IMR-90 (cell line): ENCODE measurements around the gene DNAH5. TPM values are rescaled to one million over a fixed set of nuclear protein-coding genes. Genes with fewer than 3 reads are reported as not detected.

Experiments
- ATAC-seq: fragments of 200-7000 bp; cut with Tn5 transposase; 2 replicates; pipeline ENCODE4 v1.9.1; 2020; ENCODE audit warnings: low read depth, mild to moderate bottlenecking, moderate library complexity
- BruUV-seq: library from RNA; stranded (reverse); fragments of 400-500 nt; replicated peaks from 2 replicates; lab custom pipeline; 2021; lab: Mats Ljungman, UMichigan
- CTCF ChIA-PET: fragments of 300-600 bp; formaldehyde crosslinking; extraction: SDS; loops from one replicate; lab custom pipeline; 2021; ENCODE audit warnings: antibody characterized with exemption; lab: Yijun Ruan, JAX
- POLR2A ChIA-PET: fragments of 300-600 bp; sonication (Branson Sonifier 250); formaldehyde crosslinking; loops from one replicate; lab custom pipeline; 2022; ENCODE audit warnings: antibody characterized with exemption; ENCODE audit not compliant: unreplicated experiment; lab: Charles Lee
- DNase-seq: peaks from one replicate; pipeline ENCODE4 v3.0.0; 2013
- H2AFZ ChIP-seq: replicated peaks from 2 replicates; pipeline ENCODE3; 2013; ENCODE audit warnings: low read length, mild to moderate bottlenecking; ENCODE audit not compliant: poor library complexity
- H2AK5ac ChIP-seq: 2 replicates; pipeline ENCODE4 v1.6.1; 2013; ENCODE audit warnings: low read depth, low read length, inconsistent platforms
- H2AK9ac ChIP-seq: replicated peaks from 2 replicates; pipeline ENCODE3; 2013; ENCODE audit warnings: mild to moderate bottlenecking, low read depth, low read length, moderate library complexity; ENCODE audit not compliant: poor library complexity
- H2BK120ac ChIP-seq: 2 replicates; pipeline ENCODE4 v1.6.1; 2013; ENCODE audit warnings: low read depth, low read length, inconsistent platforms
- H2BK15ac ChIP-seq: 3 replicates; pipeline ENCODE4 v1.6.1; 2013; ENCODE audit warnings: low read depth, low read length, inconsistent platforms
- H2BK20ac ChIP-seq: 2 replicates; pipeline ENCODE4 v1.6.1; 2013; ENCODE audit warnings: low read depth, mild to moderate bottlenecking, inconsistent platforms, low read length, moderate library complexity
- H2BK5ac ChIP-seq: 2 replicates; pipeline ENCODE4 v1.6.1; 2013; ENCODE audit warnings: mild to moderate bottlenecking, low read depth, low read length, inconsistent platforms; ENCODE audit not compliant: poor library complexity, severe bottlenecking
- H3K14ac ChIP-seq: replicated peaks from 2 replicates; pipeline ENCODE4 v1.6.1; 2013; ENCODE audit warnings: low read depth, low read length, inconsistent platforms
- H3K18ac ChIP-seq: 2 replicates; pipeline ENCODE4 v1.6.1; 2013; ENCODE audit warnings: low read depth, low read length, control low read depth
- H3K23ac ChIP-seq: 2 replicates; pipeline ENCODE4 v1.6.1; 2013; ENCODE audit warnings: low read depth, low read length, inconsistent platforms
- H3K27ac ChIP-seq: 2 replicates; pipeline ENCODE4 v1.5.1; 2013; ENCODE audit warnings: mild to moderate bottlenecking, control low read depth, low read length; ENCODE audit not compliant: insufficient read depth
- H3K27me3 ChIP-seq: 2 replicates; pipeline ENCODE4 v1.6.1; 2013; ENCODE audit warnings: low read length; ENCODE audit not compliant: control insufficient read depth, insufficient read depth
- H3K36me3 ChIP-seq: 2 replicates; pipeline ENCODE4 v1.6.1; 2013; ENCODE audit warnings: low read length, mixed read lengths; ENCODE audit not compliant: control insufficient read depth, insufficient read depth
- H3K4ac ChIP-seq: 2 replicates; pipeline ENCODE4 v1.6.1; 2013; ENCODE audit warnings: low read depth, low read length, inconsistent platforms
- H3K4me1 ChIP-seq: 2 replicates; pipeline ENCODE4 v1.6.1; 2013; ENCODE audit warnings: low read length, mixed read lengths; ENCODE audit not compliant: control insufficient read depth, insufficient read depth
- H3K4me2 ChIP-seq: 2 replicates; pipeline ENCODE4 v1.6.1; 2013; ENCODE audit warnings: low read depth, mild to moderate bottlenecking, control low read depth, low read length, moderate library complexity
- H3K4me3 ChIP-seq: 2 replicates; pipeline ENCODE4 v1.5.1; 2013; ENCODE audit warnings: low read depth, mild to moderate bottlenecking, control low read depth, low read length, moderate library complexity; ENCODE audit not compliant: insufficient read depth
- H3K56ac ChIP-seq: 2 replicates; pipeline ENCODE4 v1.6.1; 2013; ENCODE audit warnings: low read length, inconsistent platforms; ENCODE audit not compliant: insufficient read depth; ENCODE audit errors: extremely low read depth
- H3K79me1 ChIP-seq, 2 experiments: 2 replicates each; pipeline ENCODE4 v1.6.1; 2013; ENCODE audit warnings: low read length in 2 of 2, inconsistent platforms in 1 of 2, low read depth in 1 of 2
- H3K9ac ChIP-seq: 2 replicates; pipeline ENCODE4 v1.6.1; 2013; ENCODE audit warnings: low read depth, low read length, control low read depth
- H3K9me1 ChIP-seq: 2 replicates; pipeline ENCODE4 v1.6.1; 2013; ENCODE audit warnings: low read length, inconsistent platforms; ENCODE audit not compliant: insufficient read depth
- H3K9me3 ChIP-seq: 2 replicates; pipeline ENCODE4 v1.6.1; 2013; ENCODE audit warnings: low read length; ENCODE audit not compliant: control insufficient read depth, insufficient read depth
- H4K20me1 ChIP-seq: 2 replicates; pipeline ENCODE4 v1.6.1; 2013; ENCODE audit warnings: low read length, inconsistent platforms; ENCODE audit not compliant: insufficient read depth
- H4K5ac ChIP-seq: 2 replicates; pipeline ENCODE4 v1.6.1; 2013; ENCODE audit warnings: mild to moderate bottlenecking, low read depth, low read length, control low read depth
- H4K8ac ChIP-seq, 2 experiments: 2 replicates each; pipeline ENCODE4 v1.6.1; 2013; ENCODE audit warnings: low read depth in 2 of 2, low read length in 2 of 2, control low read depth in 1 of 2, inconsistent platforms in 1 of 2
- H4K91ac ChIP-seq: 2 replicates; pipeline ENCODE4 v1.6.1; 2013; ENCODE audit warnings: low read depth, low read length, inconsistent platforms; ENCODE audit not compliant: insufficient read depth
- CEBPB ChIP-seq: IDR thresholded peaks from 2 replicates; pipeline ENCODE4 v1.6.1; 2012; ENCODE audit warnings: low read depth, low read length, improper control_type of control experiment
- CHD1 ChIP-seq: IDR thresholded peaks from 2 replicates; pipeline ENCODE4 v1.6.1; 2012; ENCODE audit warnings: low read depth, low read length, improper control_type of control experiment
- CTCF ChIP-seq: conservative IDR thresholded peaks from 2 replicates; pipeline ENCODE4 v1.5.1; 2012; ENCODE audit warnings: mild to moderate bottlenecking, low read depth, low read length, improper control_type of control experiment
- ELK1 ChIP-seq: fragments of 150-350 bp; IDR thresholded peaks from 2 replicates; pipeline ENCODE4 v1.6.1; 2016; ENCODE audit warnings: low read depth, mild to moderate bottlenecking, low read length, moderate library complexity, borderline replicate concordance
- MAZ ChIP-seq: IDR thresholded peaks from 2 replicates; pipeline ENCODE4 v1.6.1; 2012; ENCODE audit warnings: low read depth, mild to moderate bottlenecking, low read length, improper control_type of control experiment, moderate library complexity, borderline replicate concordance
- RAD21 ChIP-seq: IDR thresholded peaks from 2 replicates; pipeline ENCODE4 v1.6.1; 2012; ENCODE audit warnings: low read length, improper control_type of control experiment
- SMC3 ChIP-seq: fragments of 150-350 bp; IDR thresholded peaks from 2 replicates; pipeline ENCODE4 v1.6.1; 2016; ENCODE audit warnings: low read depth, mild to moderate bottlenecking, antibody characterized with exemption, low read length, moderate library complexity
- dilution Hi-C: fragments of 300-500 bp; cut with HindIII; formaldehyde crosslinking; loops from one replicate; pipeline ENCODE4 v1.14.3; 2018; ENCODE audit warnings: low sequenced_read_pairs; ENCODE audit not compliant: unreplicated experiment
- in situ Hi-C: fragments of 300-500 bp; cut with MboI; formaldehyde crosslinking; loops from 3 replicates; pipeline ENCODE4 v1.14.3; 2019; ENCODE audit warnings: low sequenced_read_pairs, inconsistent platforms, mixed read lengths
- intact Hi-C: fragments of 100-400 bp; cut with micrococcal nuclease; formaldehyde crosslinking; loops from 2 replicates; pipeline ENCODE4 v1.10.0; 2022
- polyA plus RNA-seq, 3 experiments: library from polyadenylated mRNA; depleted of rRNA; stranded (reverse); fragments of >200 nt; gene quantifications; 2 replicates each; pipeline ENCODE4 v1.2.3, GENCODE V29; 2012; ENCODE audit warnings: low replicate concordance in 1 of 3
- total RNA-seq: library from RNA; depleted of rRNA; stranded (reverse); fragments of >200 nt; gene quantifications from 2 replicates; pipeline ENCODE4 v1.2.3, GENCODE V29; 2012

Gene DNAH5
- total and polyA plus RNA-seq, 2 of the 4 experiments (the other 2 are of a cell fraction) = 1.9 to 4.3 TPM

- peak; percentile 78 for DNase-seq
- CTCF ChIA-PET = interaction anchor here (0.8 to 1.4 kb wide), 6 partner anchors 10 to 317 kb away, joined by 3 to 4 read pairs (median 3); no protein-coding TSS in a partner anchor
Observed at GRCh38 chr5:13957032-13957645, 12.7 kb upstream of the DNAH5 start.

More at GRCh38 chr5:13957032-13957645, 12.7 kb upstream of the DNAH5 start:
- H3K36me3 ChIP-seq = peaks cover 4% of the 10 kb centered on the region
- H3K9me1 ChIP-seq = peaks cover 12% of the 10 kb centered on the region
- no peak overlapping the region for H3K27ac ChIP-seq
- H2BK20ac ChIP-seq = no peak overlapping the region
- dilution Hi-C loops (no loop called here), intact Hi-C loops (loop anchor here (2.0 to 10.0 kb wide), 5 partner anchors 126 to 706 kb away; no protein-coding TSS in a partner anchor), in situ Hi-C loops (no loop called here)
- H3K27me3 ChIP-seq = no peaks in the 10 kb centered on the region
- H2AK5ac ChIP-seq = no peak overlapping the region
- POLR2A ChIA-PET = no interaction called here
- H3K4me2 ChIP-seq = no peak overlapping the region
- no peak overlapping the region for H2BK120ac ChIP-seq
- no peak overlapping the region for H3K4ac ChIP-seq
- peaks cover 4% of the 10 kb centered on the region for H3K4me1 ChIP-seq
- no peaks in the 10 kb centered on the region for H3K9me3 ChIP-seq
- no peak overlapping the region for H3K14ac ChIP-seq
- H3K79me1 ChIP-seq = peaks cover 0 to 14% of the 10 kb centered on the region in 2 experiments; a peak in 2 of 4 replicates
- H3K4me3 ChIP-seq = no peak overlapping the region
- H4K20me1 ChIP-seq = no peaks in the 10 kb centered on the region
- H4K8ac ChIP-seq = no peak overlapping the region
- no peak overlapping the region for H3K9ac ChIP-seq
- no peak overlapping the region for H2AK9ac ChIP-seq
- H3K56ac ChIP-seq = no peak overlapping the region
- no peak overlapping the region for H4K91ac ChIP-seq
- H3K18ac ChIP-seq = no peak overlapping the region
- BruUV-seq = no TSS peak
- no peak overlapping the region for H2BK15ac ChIP-seq
- H2BK5ac ChIP-seq = no peak overlapping the region
- no peak for TF ChIP-seq CEBPB
- peak; percentile 94 for TF ChIP-seq RAD21
- no peak for TF ChIP-seq ELK1
- TF ChIP-seq CHD1 = no peak
- TF ChIP-seq SMC3 = peak; percentile 76
- TF ChIP-seq MAZ = no peak
- TF ChIP-seq CTCF = peak; percentile 78
- H2AFZ ChIP-seq = no peak overlapping the region
- peak; percentile 96 for ATAC-seq
- no peak overlapping the region for H3K23ac ChIP-seq
- H4K5ac ChIP-seq = no peak overlapping the region
